Measurements from ENCODE around the gene CCDC110.
A peak's percentile ranks its signal among the peaks of the same experiment; 100 is the strongest.

The CCDC110 gene

GRCh38 chr4:185472103-185472542, 590 bp upstream of the CCDC110 start:
- no peak for DNase-seq (ENCODE audit: low read depth in 2 of 2)

GRCh38 chr4:185470501-185471195, 885 bp downstream of the CCDC110 start:
- no peak for DNase-seq (ENCODE audit: low read depth in 2 of 2)

GRCh38 chr4:185469580-185470154, 1.9 kb downstream of the CCDC110 start:
- no peak for DNase-seq (ENCODE audit: low read depth in 2 of 2)

GRCh38 chr4:185468999-185469398, 2.5 kb downstream of the CCDC110 start:
- DNase-seq (ENCODE audit: low read depth in 2 of 2), result no peak

- no peak for DNase-seq (ENCODE audit: low read depth in 2 of 2)
Measured at GRCh38 chr4:185467991-185468390, 3.5 kb downstream of the CCDC110 start.

GRCh38 chr4:185467101-185467500, 4.4 kb downstream of the CCDC110 start:
- DNase-seq (ENCODE audit: low read depth in 2 of 2), result no peak

- DNase-seq (ENCODE audit: low read depth in 2 of 2), result no peak
Measured at GRCh38 chr4:185465707-185466106, 5.8 kb downstream of the CCDC110 start.

GRCh38 chr4:185464887-185465286, 6.6 kb downstream of the CCDC110 start:
- DNase-seq (ENCODE audit: low read depth in 2 of 2), result no peak

GRCh38 chr4:185464183-185464582, 7.3 kb downstream of the CCDC110 start:
- no peak for DNase-seq (ENCODE audit: low read depth in 2 of 2)

GRCh38 chr4:185463541-185463940, 8.0 kb downstream of the CCDC110 start:
- DNase-seq (ENCODE audit: low read depth in 2 of 2), result no peak

- no peak for DNase-seq (ENCODE audit: low read depth in 2 of 2)
Measured at GRCh38 chr4:185461565-185461964, 10.0 kb downstream of the CCDC110 start.

GRCh38 chr4:185457136-185457535, 14.4 kb downstream of the CCDC110 start:
- no peak for DNase-seq (ENCODE audit: low read depth in 2 of 2)

GRCh38 chr4:185456131-185456530, 15.4 kb downstream of the CCDC110 start:
- no peak for DNase-seq (ENCODE audit: low read depth in 2 of 2)

GRCh38 chr4:185445209-185445608, 26.3 kb downstream of the CCDC110 start:
- no peak for DNase-seq (ENCODE audit: low read depth in 2 of 2)

GRCh38 chr4:185441479-185441878, 30.1 kb downstream of the CCDC110 start:
- no peak for DNase-seq (ENCODE audit: low read depth in 2 of 2)

GRCh38 chr4:185437809-185438208, 33.7 kb downstream of the CCDC110 start:
- DNase-seq (ENCODE audit: low read depth in 2 of 2), result no peak

- no peak for DNase-seq (ENCODE audit: low read depth in 2 of 2)
Measured at GRCh38 chr4:185435466-185435865, 36.1 kb downstream of the CCDC110 start.

GRCh38 chr4:185429660-185430059, 41.9 kb downstream of the CCDC110 start:
- DNase-seq (ENCODE audit: low read depth in 2 of 2), result no peak

- DNase-seq (ENCODE audit: low read depth in 2 of 2), result no peak
Measured at GRCh38 chr4:185426960-185427688, 44.4 kb downstream of the CCDC110 start.

- peak; percentile 76 to 78 for DNase-seq (ENCODE audit: low read depth in 2 of 2)
Measured at GRCh38 chr4:185425647-185426352, 45.7 kb downstream of the CCDC110 start, which contains the start of gene UFSP2. Gene UFSP2 (minus strand): TSS chr4:185425964. CDS start chr4:185425868, 96 bp downstream.

- DNase-seq (ENCODE audit: low read depth in 2 of 2), result peak; percentile 4 to 6
Measured at GRCh38 chr4:185424905-185425646, 46.5 kb downstream of the CCDC110 start.

All from fibroblast of skin of left biceps (primary cell).